ENCODE results near the gene KRTAP12-4.

GRCh38 chr21:44618909-44619308 lies 35.5 kb downstream of the KRTAP12-4 start:
- no peak for TF ChIP-seq POLR2AphosphoS5 (IDR thresholded peaks at IDR 0.05)
- no peak for TF ChIP-seq POLR2A (IDR thresholded peaks at IDR 0.05)
